Progenitor cell of endocrine pancreas (in vitro differentiated cells): ENCODE data around the gene RETN. TPM values are rescaled to one million over a fixed set of nuclear protein-coding genes. Genes with fewer than 3 reads are reported as not detected.

Experiments used
- DNase-seq: peaks from one replicate; pipeline ENCODE4 v3.0.0; 2021; ENCODE audit warnings: low spot score; ENCODE audit not compliant: unreplicated experiment
- H3K27ac Mint-ChIP-seq: 2 replicates; pipeline ENCODE4 v1.8.0; 2021; ENCODE audit warnings: mild to moderate bottlenecking, moderate library complexity, mixed read lengths
- H3K27me3 Mint-ChIP-seq: 2 replicates; pipeline ENCODE4 v1.8.0; 2021; ENCODE audit warnings: mixed read lengths
- H3K36me3 Mint-ChIP-seq: 2 replicates; pipeline ENCODE4 v1.8.0; 2022; ENCODE audit warnings: mixed read lengths; ENCODE audit not compliant: insufficient read depth
- H3K4me1 Mint-ChIP-seq: 2 replicates; pipeline ENCODE4 v1.8.0; 2021; ENCODE audit warnings: low read depth, mixed read lengths
- H3K4me3 Mint-ChIP-seq: 2 replicates; pipeline ENCODE4 v1.8.0; 2021; ENCODE audit warnings: low read depth, mild to moderate bottlenecking, moderate library complexity, mixed read lengths
- H3K9me3 Mint-ChIP-seq: 2 replicates; pipeline ENCODE4 v1.8.0; 2021; ENCODE audit warnings: low read depth, mixed read lengths
- total RNA-seq: library from RNA; stranded (reverse); gene quantifications from 2 replicates; pipeline ENCODE4 v1.2.1, GENCODE V29; 2021
- TF ChIP-seq, protein P1 (sequence below): fragments of 200-600 bp; sonication (generic); IDR thresholded peaks from one replicate; pipeline ENCODE4 v1.5.0; 2021; ENCODE audit warnings: antibody characterized with exemption, mild to moderate bottlenecking; ENCODE audit not compliant: unreplicated experiment

Gene RETN
- total RNA-seq, 1 donor from 2014 or later: not detected

DNA sequence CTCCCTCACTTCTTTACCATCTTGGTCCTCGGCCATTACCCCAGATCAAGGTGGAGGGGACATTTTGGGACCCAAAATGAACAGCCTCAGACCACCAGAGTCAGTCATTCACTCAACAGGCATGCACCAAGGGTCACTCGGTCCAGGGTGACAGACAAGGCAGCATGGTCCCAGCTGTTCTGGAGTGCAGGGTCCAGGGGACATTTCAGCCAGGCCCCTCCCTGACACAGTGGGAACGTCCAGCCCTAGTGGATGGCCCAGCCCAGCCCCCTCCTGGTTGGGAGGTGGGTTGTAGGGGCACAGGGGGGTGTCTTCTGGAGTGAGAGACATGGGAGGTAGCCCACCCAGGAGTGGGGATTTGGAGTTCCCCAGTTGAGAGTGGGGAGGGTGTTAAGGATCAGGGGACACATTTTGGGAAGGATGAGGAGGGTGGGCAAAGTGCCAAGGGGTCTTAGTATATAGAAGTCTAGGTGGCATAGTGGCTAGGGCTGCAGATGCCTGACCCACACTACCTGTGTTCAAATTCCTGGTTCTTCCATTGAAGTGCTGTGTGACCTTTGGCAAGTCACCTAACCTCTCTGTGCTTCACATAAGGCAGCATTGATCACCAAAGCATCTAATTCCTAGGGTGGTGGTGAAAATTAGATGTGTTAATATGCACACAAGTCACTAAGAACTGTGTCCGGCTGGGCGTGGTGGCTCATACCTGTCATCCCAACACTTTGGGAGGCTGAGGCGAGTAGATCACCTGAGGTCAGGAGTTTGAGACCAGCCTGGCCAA lies 35.6 kb downstream of the RETN start:
- no peaks in the 10 kb centered on the region for H3K9me3 Mint-ChIP-seq
- H3K4me1 Mint-ChIP-seq: no peaks in the 10 kb centered on the region
- TF ChIP-seq, protein P1, sequence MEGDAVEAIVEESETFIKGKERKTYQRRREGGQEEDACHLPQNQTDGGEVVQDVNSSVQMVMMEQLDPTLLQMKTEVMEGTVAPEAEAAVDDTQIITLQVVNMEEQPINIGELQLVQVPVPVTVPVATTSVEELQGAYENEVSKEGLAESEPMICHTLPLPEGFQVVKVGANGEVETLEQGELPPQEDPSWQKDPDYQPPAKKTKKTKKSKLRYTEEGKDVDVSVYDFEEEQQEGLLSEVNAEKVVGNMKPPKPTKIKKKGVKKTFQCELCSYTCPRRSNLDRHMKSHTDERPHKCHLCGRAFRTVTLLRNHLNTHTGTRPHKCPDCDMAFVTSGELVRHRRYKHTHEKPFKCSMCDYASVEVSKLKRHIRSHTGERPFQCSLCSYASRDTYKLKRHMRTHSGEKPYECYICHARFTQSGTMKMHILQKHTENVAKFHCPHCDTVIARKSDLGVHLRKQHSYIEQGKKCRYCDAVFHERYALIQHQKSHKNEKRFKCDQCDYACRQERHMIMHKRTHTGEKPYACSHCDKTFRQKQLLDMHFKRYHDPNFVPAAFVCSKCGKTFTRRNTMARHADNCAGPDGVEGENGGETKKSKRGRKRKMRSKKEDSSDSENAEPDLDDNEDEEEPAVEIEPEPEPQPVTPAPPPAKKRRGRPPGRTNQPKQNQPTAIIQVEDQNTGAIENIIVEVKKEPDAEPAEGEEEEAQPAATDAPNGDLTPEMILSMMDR: no peak
- peaks cover 43% of the 10 kb centered on the region for H3K27me3 Mint-ChIP-seq
- H3K36me3 Mint-ChIP-seq: no peaks in the 10 kb centered on the region
- no peak overlapping the region for H3K27ac Mint-ChIP-seq
- DNase-seq: no peak
- H3K4me3 Mint-ChIP-seq: no peak overlapping the region

DNA sequence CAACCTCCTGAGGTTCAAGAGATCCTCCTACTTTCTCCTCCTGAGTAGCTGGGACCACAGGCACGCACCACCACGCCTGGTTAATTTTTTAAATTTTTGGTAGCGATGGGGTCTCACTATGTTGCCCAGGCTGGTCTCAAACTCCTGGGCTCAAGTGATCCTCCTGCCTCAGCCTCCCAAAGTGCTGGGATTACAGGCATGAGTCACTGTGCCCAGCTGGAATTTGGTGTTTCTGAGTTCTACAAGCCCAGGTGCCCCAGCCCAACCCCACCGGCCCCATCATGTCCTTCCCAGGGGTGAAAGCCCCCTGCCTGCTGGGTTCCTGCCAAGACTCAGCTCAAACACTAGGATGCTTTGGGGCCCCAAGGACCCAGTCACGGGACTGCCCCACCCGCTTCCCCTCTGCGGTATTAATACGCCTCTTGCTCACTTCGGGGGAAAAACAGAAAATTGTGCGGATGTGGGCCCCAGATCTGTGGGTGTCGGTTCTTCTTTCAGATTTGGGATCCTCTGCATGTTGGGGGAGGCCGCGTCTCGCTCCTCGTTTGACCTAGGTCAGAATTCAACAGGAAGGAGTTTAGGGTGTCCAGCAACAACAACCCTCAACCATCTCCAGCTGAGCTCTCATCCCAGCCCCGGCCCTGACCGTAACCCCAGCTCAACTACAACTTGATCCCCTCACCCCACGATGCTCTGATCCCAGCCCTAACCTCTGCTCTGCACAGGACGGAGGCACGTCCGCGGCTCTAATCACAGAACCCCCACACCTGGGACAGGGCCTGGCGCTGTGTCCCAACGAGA lies 36.7 kb downstream of the RETN start:
- H3K27ac Mint-ChIP-seq: no peak overlapping the region
- no peaks in the 10 kb centered on the region for H3K36me3 Mint-ChIP-seq
- peaks cover 39% of the 10 kb centered on the region for H3K27me3 Mint-ChIP-seq
- DNase-seq: no peak
- TF ChIP-seq, protein P1: no peak
- no peaks in the 10 kb centered on the region for H3K9me3 Mint-ChIP-seq
- no peak overlapping the region for H3K4me3 Mint-ChIP-seq
- H3K4me1 Mint-ChIP-seq: no peaks in the 10 kb centered on the region

DNA sequence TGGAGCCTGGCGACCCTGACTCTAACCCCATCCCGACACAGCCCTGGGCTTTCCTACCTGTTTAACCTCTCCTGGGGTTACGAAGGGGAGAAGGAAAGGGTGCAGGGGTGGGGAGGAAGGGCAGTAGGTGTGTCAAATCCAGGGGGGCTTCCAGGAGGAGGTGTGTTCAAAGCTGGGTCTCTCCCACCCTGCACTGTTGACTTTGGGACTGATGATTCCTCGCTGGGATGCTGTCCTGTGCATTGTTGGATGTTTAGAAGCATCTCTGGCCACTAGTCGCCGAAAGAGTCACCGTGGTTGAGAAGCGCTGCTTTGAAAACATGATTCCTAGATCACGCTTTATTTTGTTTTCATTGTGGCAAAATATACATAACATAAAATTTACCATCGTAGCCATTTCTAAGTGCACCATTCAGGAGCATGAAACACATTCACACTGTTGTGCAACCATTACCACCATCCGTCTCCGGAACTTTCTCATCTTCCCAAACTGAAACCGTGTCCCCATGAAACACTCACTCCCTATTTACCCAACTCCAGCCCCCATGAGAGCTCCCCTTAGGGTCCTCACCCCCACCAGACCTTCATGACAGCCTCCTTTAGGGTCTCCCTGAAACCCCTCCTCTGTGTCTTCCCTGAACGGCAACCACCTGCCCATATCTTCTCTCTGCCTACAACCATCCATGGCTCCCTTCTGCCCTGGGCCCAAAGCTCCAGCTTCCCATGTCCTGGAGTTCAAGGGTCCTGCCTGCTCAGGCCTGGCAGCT lies 37.5 kb downstream of the RETN start:
- Mint-ChIP-seq H3K27ac (no peak overlapping the region), H3K4me3 (no peak overlapping the region), H3K36me3 (no peaks in the 10 kb centered on the region), H3K27me3 (peaks cover 41% of the 10 kb centered on the region), H3K9me3 (no peaks in the 10 kb centered on the region), H3K4me1 (no peaks in the 10 kb centered on the region)
- DNase-seq: no peak
- TF ChIP-seq, protein P1: no peak

DNA sequence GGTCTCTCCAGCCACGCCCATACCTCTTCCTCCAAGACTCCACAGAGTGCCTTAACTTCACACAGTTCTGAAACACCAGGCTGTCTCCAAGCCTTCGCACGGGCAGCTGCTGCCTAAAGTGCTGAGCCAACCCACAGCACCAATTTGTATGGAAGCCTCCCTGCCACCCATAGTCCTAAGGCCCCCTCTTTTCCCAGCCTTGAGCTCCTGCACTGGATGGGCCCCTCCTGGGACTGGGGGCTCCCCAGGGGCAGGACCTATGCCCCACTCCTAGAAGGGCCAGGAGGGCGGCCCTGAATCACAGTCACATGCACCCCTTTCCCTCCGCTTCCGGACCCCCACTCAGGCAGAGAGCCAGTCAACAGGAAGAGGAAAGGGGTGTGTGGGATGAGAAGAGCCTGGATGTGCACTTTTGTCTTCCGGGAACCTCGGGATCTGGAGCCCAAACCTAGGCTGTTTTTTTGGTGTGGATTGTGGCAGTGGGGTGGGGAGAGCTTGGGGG lies 38.2 kb downstream of the RETN start:
- Mint-ChIP-seq H3K4me1 (no peaks in the 10 kb centered on the region), H3K4me3 (no peak overlapping the region), H3K27ac (no peak overlapping the region), H3K9me3 (no peaks in the 10 kb centered on the region), H3K27me3 (peaks cover 39% of the 10 kb centered on the region), H3K36me3 (no peaks in the 10 kb centered on the region)
- DNase-seq: no peak
- TF ChIP-seq, protein P1: no peak

DNA sequence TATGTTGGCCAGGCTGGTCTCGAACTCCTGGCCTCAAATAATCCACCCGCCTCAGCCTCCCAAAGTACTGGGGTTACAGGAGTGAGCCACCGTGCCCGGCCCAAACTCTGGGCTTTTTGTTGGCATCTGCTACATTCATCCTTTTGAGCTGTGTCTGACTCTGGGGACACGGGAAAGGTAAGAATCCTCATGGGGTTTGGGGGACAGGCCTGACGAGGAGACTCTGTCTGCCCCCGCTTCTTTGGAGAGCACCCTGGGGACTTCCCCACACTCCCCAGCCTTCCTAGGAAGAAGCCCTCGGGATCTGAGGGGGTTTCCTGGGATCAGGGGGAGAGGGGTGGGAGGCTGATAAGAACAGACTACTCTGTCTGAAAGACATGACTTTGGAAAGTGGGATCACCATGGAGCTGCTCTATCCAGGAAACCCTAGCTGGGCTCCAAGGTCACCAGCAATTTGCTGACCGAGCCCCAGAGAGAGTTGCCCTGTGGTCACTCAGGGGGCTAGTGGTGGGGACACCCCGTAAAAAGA lies 41.1 kb downstream of the RETN start:
- Mint-ChIP-seq H3K4me3 (no peak overlapping the region), H3K4me1 (no peaks in the 10 kb centered on the region), H3K36me3 (no peaks in the 10 kb centered on the region), H3K27ac (no peak overlapping the region), H3K9me3 (no peaks in the 10 kb centered on the region), H3K27me3 (peaks cover 23% of the 10 kb centered on the region)
- TF ChIP-seq, protein P1: no peak
- DNase-seq: no peak
